Loucy (cell line): Measurements from ENCODE around the gene IFNAR2.
"Not testable (repeated sequence)": the region's sequence is repeated elsewhere in the genome, so short reads cannot be mapped to it uniquely, and the experiment has no call there.

ENCODE experiments used
- H2AFZ ChIP-seq: fragments of 200-600 bp; sonication (generic); 2 replicates; pipeline ENCODE4 v1.6.0; 2016; ENCODE audit warnings: antibody characterized with exemption, mild to moderate bottlenecking, low read length, moderate library complexity
- H3F3A ChIP-seq: fragments of 200-600 bp; 2 replicates; pipeline ENCODE4 v1.6.0; 2016; ENCODE audit warnings: antibody characterized with exemption, low read depth, mild to moderate bottlenecking
- H3K27me3 ChIP-seq: fragments of 200-600 bp; sonication (generic); 2 replicates; pipeline ENCODE4 v1.6.1; 2014; ENCODE audit warnings: low read length, mild to moderate bottlenecking; ENCODE audit not compliant: insufficient read depth, poor library complexity, severe bottlenecking
- H3K36me3 ChIP-seq: fragments of 200-600 bp; sonication (generic); 2 replicates; pipeline ENCODE4 v1.6.1; 2016; ENCODE audit warnings: low read length; ENCODE audit not compliant: insufficient read depth
- H3K4me1 ChIP-seq: fragments of 200-600 bp; sonication (generic); 2 replicates; pipeline ENCODE4 v1.5.1; 2014; ENCODE audit warnings: low read length, mild to moderate bottlenecking; ENCODE audit not compliant: insufficient read depth, poor library complexity, severe bottlenecking
- H3K4me2 ChIP-seq: fragments of 200-600 bp; sonication (generic); 2 replicates; pipeline ENCODE4 v1.6.0; 2014; ENCODE audit warnings: antibody characterized with exemption, low read length, low read depth, mild to moderate bottlenecking; ENCODE audit not compliant: poor library complexity, severe bottlenecking
- H3K4me3 ChIP-seq: fragments of 200-600 bp; sonication (generic); 2 replicates; pipeline ENCODE4 v1.5.1; 2014; ENCODE audit warnings: low read length, mild to moderate bottlenecking, mixed read lengths; ENCODE audit not compliant: poor library complexity, severe bottlenecking
- H3K79me2 ChIP-seq: fragments of 200-600 bp; sonication (generic); 2 replicates; pipeline ENCODE4 v1.6.1; 2014; ENCODE audit warnings: low read length; ENCODE audit not compliant: insufficient read depth
- H3K9ac ChIP-seq: fragments of 200-600 bp; sonication (generic); 2 replicates; pipeline ENCODE4 v1.6.0; 2014; ENCODE audit warnings: mild to moderate bottlenecking, low read depth, low read length, moderate library complexity; ENCODE audit not compliant: poor library complexity, severe bottlenecking
- H3K9me2 ChIP-seq: fragments of 200-600 bp; sonication (generic); replicated peaks from 2 replicates; pipeline ENCODE4 v1.6.1; 2016; ENCODE audit warnings: low read depth, low read length, mixed read lengths
- H3K9me3 ChIP-seq: fragments of 200-600 bp; sonication (generic); 2 replicates; pipeline ENCODE4 v1.6.1; 2014; ENCODE audit warnings: mild to moderate bottlenecking, antibody characterized with exemption, low read length, low read depth; ENCODE audit not compliant: insufficient read depth
- H4K20me1 ChIP-seq: fragments of 200-600 bp; sonication (generic); 2 replicates; pipeline ENCODE4 v1.6.0; 2014; ENCODE audit warnings: antibody characterized with exemption, low read length, mild to moderate bottlenecking; ENCODE audit not compliant: insufficient read depth, poor library complexity, severe bottlenecking
- CTCF ChIP-seq: fragments of 200-600 bp; sonication (generic); conservative IDR thresholded peaks from 2 replicates; pipeline ENCODE4 v1.5.1; 2014; ENCODE audit warnings: mild to moderate bottlenecking, antibody characterized with exemption, low read length
- EZH2phosphoT487 ChIP-seq: fragments of 200-600 bp; IDR thresholded peaks from 2 replicates; pipeline ENCODE4 v1.6.1; 2018; ENCODE audit warnings: antibody characterized with exemption, mild to moderate bottlenecking, moderate library complexity, borderline replicate concordance

IFNAR2 gene

GRCh38 chr21:33238565-33239255 lies 9.0 kb downstream of the IFNAR2 start:
- Histone ChIP-seq H3F3A (peaks cover 6% of the 10 kb centered on the region), H3K4me1 (peaks cover 89% of the 10 kb centered on the region), H3K9me2 (no peaks in the 10 kb centered on the region), H3K4me3 (peak overlapping the region; percentile 47), H3K79me2 (peaks cover 96% of the 10 kb centered on the region), H3K9me3 (no peaks in the 10 kb centered on the region), H3K27me3 (no peaks in the 10 kb centered on the region), H3K36me3 (peaks cover 9% of the 10 kb centered on the region; the same call in 1 of the 2 replicates), H3K9ac (peak overlapping the region; percentile 60), H2AFZ (no peak overlapping the region), H4K20me1 (peaks cover 26% of the 10 kb centered on the region), H3K4me2 (peak overlapping the region; percentile 55)
- TF ChIP-seq CTCF = no peak
- TF ChIP-seq EZH2phosphoT487 = no peak

- peak overlapping the region; percentile 55 for H3K4me2 ChIP-seq
- not testable (repeated sequence) for H3K27me3 ChIP-seq, H3K9me3 ChIP-seq, H3K9me2 ChIP-seq, H3F3A ChIP-seq, H2AFZ ChIP-seq
- H3K9ac ChIP-seq = peak overlapping the region; percentile 60
- peaks cover 16% of the 10 kb centered on the region for H4K20me1 ChIP-seq
- H3K4me1 ChIP-seq = peaks cover 90% of the 10 kb centered on the region
- peaks cover 13% of the 10 kb centered on the region; the same call in 1 of the 2 replicates for H3K36me3 ChIP-seq
- peaks cover 91% of the 10 kb centered on the region for H3K79me2 ChIP-seq
- H3K4me3 ChIP-seq = peak overlapping the region; percentile 47
These were observed 9.9 kb downstream of the IFNAR2 start for GRCh38 chr21:33239559-33240127.

- Histone ChIP-seq H3K4me2 (peak overlapping the region; percentile 55), H3K4me3 (no peak overlapping the region), H3K36me3 (peaks cover 21% of the 10 kb centered on the region), H4K20me1 (peaks cover 16% of the 10 kb centered on the region), H3K27me3 (no peaks in the 10 kb centered on the region), H3F3A (peaks cover 9% of the 10 kb centered on the region), H3K9me3 (no peaks in the 10 kb centered on the region), H2AFZ (no peak overlapping the region), H3K79me2 (peaks cover 91% of the 10 kb centered on the region), H3K4me1 (peaks cover 90% of the 10 kb centered on the region), H3K9me2 (no peaks in the 10 kb centered on the region), H3K9ac (peak overlapping the region; percentile 60)
- TF ChIP-seq EZH2phosphoT487 (no peak), CTCF (no peak)
These were observed 10.7 kb downstream of the IFNAR2 start for GRCh38 chr21:33240404-33240803.
